Testis (tissue), 2 donors: ENCODE results near the gene DOK6.

Source experiments
- CTCF ChIP-seq, 3 experiments: fragments of 450-650 bp in 2 of 3; fragments of 200-600 bp in 1 of 3; sonication (generic) in 1 of 3; IDR thresholded peaks; one replicate each; pipeline ENCODE4 v1.5.1; 2016 to 2019; ENCODE audit warnings: antibody characterized with exemption in 3 of 3, mild to moderate bottlenecking in 2 of 3, moderate library complexity in 1 of 3
- POLR2A ChIP-seq: fragments of 450-650 bp; IDR thresholded peaks from one replicate; pipeline ENCODE4 v1.6.1; 2017; ENCODE audit warnings: antibody characterized with exemption, mild to moderate bottlenecking, moderate library complexity

GRCh38 chr18:69380324-69380723, 20.4 kb upstream of the DOK6 start:
- TF ChIP-seq CTCF (IDR thresholded peaks at IDR 0.05) (no peak), POLR2A (no peak)
